CD4-positive, alpha-beta T cell treated with Interferon alpha-2 for 1 hour (primary cell): ENCODE data around the gene MALL.
"Not testable (repeated sequence)": the region's sequence is repeated elsewhere in the genome, so short reads cannot be mapped to it uniquely, and the experiment has no call there.

Experiments
- DNase-seq, 2 donors: peaks; one replicate each; pipeline ENCODE4 v3.0.0-alpha.2; 2020 to 2022

Gene MALL

GRCh38 chr2:110049769-110050168 lies 65.9 kb downstream of the MALL start:
- DNase-seq: not testable (repeated sequence)

GRCh38 chr2:110048255-110049197 lies 67.1 kb downstream of the MALL start:
- DNase-seq: not testable (repeated sequence)

GRCh38 chr2:110047225-110047624 lies 68.4 kb downstream of the MALL start:
- not testable (repeated sequence) for DNase-seq

GRCh38 chr2:110041941-110042660 lies 73.5 kb downstream of the MALL start:
- not testable (repeated sequence) for DNase-seq

DNA sequence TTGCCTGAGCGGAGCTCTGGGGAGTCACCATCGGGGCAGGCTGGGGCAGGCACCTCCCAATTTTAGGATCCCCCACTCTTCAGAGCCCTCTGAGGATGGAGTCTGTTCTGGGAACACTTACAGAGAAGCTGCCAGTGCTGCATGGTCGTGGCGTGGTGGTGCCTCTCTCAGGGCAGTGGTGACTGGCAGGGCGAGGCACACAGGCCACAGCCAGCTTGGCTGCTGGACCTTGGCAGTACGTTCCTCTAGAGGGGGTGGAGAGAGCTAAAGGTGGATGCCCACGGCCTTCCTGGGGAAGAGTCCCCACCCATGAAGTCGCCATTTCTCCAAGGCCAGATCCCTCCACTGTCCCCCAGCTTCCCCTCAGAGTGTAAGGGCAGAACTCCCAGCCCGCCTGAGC lies 78.3 kb downstream of the MALL start:
- DNase-seq: not testable (repeated sequence)

DNA sequence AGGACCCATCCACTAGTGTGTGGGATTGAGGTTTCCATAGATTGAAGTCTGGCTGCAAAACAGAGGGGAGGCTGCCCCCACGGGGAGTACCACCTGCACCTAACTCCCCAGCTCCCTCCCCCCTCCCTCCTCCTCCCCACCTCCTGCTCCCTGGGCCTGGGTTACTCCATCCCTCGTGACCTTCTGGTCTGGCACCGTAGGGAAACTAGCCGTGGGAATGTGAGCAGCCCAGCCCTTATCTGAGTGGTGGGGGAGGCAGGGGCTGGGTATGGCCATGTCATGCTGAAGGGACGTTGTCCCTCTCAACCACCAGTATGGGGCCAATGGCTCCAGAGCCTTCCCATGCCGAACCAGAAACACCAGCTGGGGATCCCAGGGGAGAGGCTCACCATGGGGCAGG lies 80.2 kb downstream of the MALL start:
- not testable (repeated sequence) for DNase-seq

GRCh38 chr2:110034935-110035334 lies 80.7 kb downstream of the MALL start:
- DNase-seq: not testable (repeated sequence)
